Keratinocyte (primary cell): Measurements from ENCODE around the gene SCN9A.

Experiments used
- EZH2 ChIP-seq: IDR thresholded peaks from one replicate; pipeline ENCODE4 v1.6.1; 2012; ENCODE audit warnings: inconsistent platforms, mild to moderate bottlenecking, low read length, moderate library complexity
- TF ChIP-seq, protein P1 (sequence below), 3 experiments: IDR thresholded peaks in 1 of 3; conservative IDR thresholded peaks in 1 of 3; optimal IDR thresholded peaks in 1 of 3; 2 replicates in 2 of 3; 3 replicates in 1 of 3; pipeline versions ENCODE3 to v1.5.1; 2011; ENCODE audit warnings: low read length in 3 of 3, mild to moderate bottlenecking in 3 of 3, moderate library complexity in 2 of 3, control low read depth in 1 of 3, inconsistent platforms in 1 of 3; ENCODE audit not compliant: insufficient read depth in 2 of 3; ENCODE audit errors: extremely low read depth in 1 of 3

DNA sequence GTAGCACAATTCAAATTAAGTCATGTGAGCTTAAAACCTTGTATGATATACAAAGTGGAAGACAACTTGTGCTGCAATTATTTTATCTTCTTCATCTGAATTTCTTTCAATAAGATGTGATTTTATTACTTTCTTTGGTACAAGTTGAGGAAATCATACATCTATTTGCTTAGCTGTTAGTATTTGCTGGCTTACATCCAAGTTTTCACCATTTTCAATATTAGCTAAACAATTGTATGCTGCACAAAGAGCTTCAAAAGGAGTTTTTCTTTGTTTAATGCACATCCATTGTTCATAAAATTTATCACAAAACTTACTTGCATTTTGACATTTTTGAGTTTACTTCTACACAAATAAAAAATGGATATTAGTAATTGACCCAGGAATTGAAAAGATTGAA is 40.9 kb downstream of the SCN9A start:
- TF ChIP-seq, protein P1, sequence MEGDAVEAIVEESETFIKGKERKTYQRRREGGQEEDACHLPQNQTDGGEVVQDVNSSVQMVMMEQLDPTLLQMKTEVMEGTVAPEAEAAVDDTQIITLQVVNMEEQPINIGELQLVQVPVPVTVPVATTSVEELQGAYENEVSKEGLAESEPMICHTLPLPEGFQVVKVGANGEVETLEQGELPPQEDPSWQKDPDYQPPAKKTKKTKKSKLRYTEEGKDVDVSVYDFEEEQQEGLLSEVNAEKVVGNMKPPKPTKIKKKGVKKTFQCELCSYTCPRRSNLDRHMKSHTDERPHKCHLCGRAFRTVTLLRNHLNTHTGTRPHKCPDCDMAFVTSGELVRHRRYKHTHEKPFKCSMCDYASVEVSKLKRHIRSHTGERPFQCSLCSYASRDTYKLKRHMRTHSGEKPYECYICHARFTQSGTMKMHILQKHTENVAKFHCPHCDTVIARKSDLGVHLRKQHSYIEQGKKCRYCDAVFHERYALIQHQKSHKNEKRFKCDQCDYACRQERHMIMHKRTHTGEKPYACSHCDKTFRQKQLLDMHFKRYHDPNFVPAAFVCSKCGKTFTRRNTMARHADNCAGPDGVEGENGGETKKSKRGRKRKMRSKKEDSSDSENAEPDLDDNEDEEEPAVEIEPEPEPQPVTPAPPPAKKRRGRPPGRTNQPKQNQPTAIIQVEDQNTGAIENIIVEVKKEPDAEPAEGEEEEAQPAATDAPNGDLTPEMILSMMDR (optimal IDR thresholded peaks at IDR 0.05 in 1 of 3, IDR thresholded peaks at IDR 0.05 in 1 of 3, conservative IDR thresholded peaks at IDR 0.05 in 1 of 3; ENCODE audit: extremely low read depth in 1 of 3, insufficient read depth in 2 of 3, low read length in 3 of 3) = no peak
- TF ChIP-seq EZH2 = no peak
